B cell (primary cell): ENCODE results near the gene ASPRV1. TPM values are rescaled to one million over a fixed set of nuclear protein-coding genes. Genes with fewer than 3 reads are reported as not detected.

Experiments
- ATAC-seq: fragments of 200-7000 bp; cut with Tn5 transposase; one replicate; pipeline ENCODE4 v1.10.0; 2021; ENCODE audit warnings: low read depth, mild to moderate bottlenecking, moderate number of reproducible peaks, moderate library complexity
- CTCF ChIA-PET: fragments of 350-600 bp; sonication (Branson Sonifier 250); formaldehyde crosslinking; loops from one replicate; lab custom pipeline; 2021; ENCODE audit warnings: antibody characterized with exemption, inconsistent platforms; lab: Charles Lee
- POLR2A ChIA-PET: fragments of 350-600 bp; sonication (Branson Sonifier 250); formaldehyde crosslinking; loops from one replicate; lab custom pipeline; 2021; ENCODE audit warnings: antibody characterized with exemption; lab: Charles Lee
- DNase-seq: peaks from one replicate; pipeline ENCODE4 v3.0.0; 2013
- H2AFZ ChIP-seq: 2 replicates; pipeline ENCODE4 v1.6.1; 2012; ENCODE audit warnings: mild to moderate bottlenecking, low read depth, low read length; ENCODE audit not compliant: insufficient read depth, poor library complexity, severe bottlenecking
- H3K27ac ChIP-seq, 2 donors: 1 replicate in 1 of 2; 2 replicates in 1 of 2; pipeline ENCODE4 v1.5.1; 2012 to 2013; ENCODE audit warnings: low read length in 2 of 2, mild to moderate bottlenecking in 2 of 2, moderate library complexity in 1 of 2
- H3K27me3 ChIP-seq, 4 experiments: fragments of 200-600 bp in 1 of 4; sonication (generic) in 1 of 4; replicated peaks in 1 of 4; 1 replicate in 2 of 4; 2 replicates in 2 of 4; pipeline versions ENCODE4 v1.6.1 to v1.7.0; 2013 to 2016; ENCODE audit warnings: low read length in 3 of 4, mild to moderate bottlenecking in 2 of 4, mixed read lengths in 1 of 4, moderate library complexity in 1 of 4; ENCODE audit not compliant: insufficient read depth in 4 of 4, control insufficient read depth in 3 of 4; ENCODE audit errors: control extremely low read depth in 1 of 4
- H3K36me3 ChIP-seq, 2 experiments: replicated peaks in 1 of 2; 1 replicate in 1 of 2; 2 replicates in 1 of 2; pipeline versions ENCODE4 v1.6.1 to v1.7.1; 2013; ENCODE audit warnings: low read length in 1 of 2; ENCODE audit not compliant: insufficient read depth in 2 of 2, control insufficient read depth in 1 of 2; ENCODE audit errors: control extremely low read depth in 1 of 2, extremely low read depth in 1 of 2
- H3K4me1 ChIP-seq, 2 donors: fragments of 200-600 bp in 1 of 2; sonication (generic) in 1 of 2; 1 replicate in 1 of 2; 2 replicates in 1 of 2; pipeline versions ENCODE4 v1.5.1 to v1.6.1; 2013 to 2017; ENCODE audit warnings: low read length in 2 of 2; ENCODE audit not compliant: control insufficient read depth in 2 of 2, insufficient read depth in 2 of 2
- H3K4me2 ChIP-seq: replicated peaks from 2 replicates; pipeline ENCODE3; 2012; ENCODE audit warnings: mild to moderate bottlenecking, low read depth, low read length; ENCODE audit not compliant: poor library complexity, severe bottlenecking
- H3K4me3 ChIP-seq, 5 experiments: fragments of 200-600 bp in 1 of 5; sonication (generic) in 1 of 5; 1 replicate in 3 of 5; 2 replicates in 2 of 5; pipeline versions ENCODE4 v1.5.1 to v1.7.0; 2011 to 2016; ENCODE audit warnings: low read length in 4 of 5, mild to moderate bottlenecking in 4 of 5, low read depth in 2 of 5, control low read depth in 1 of 5, moderate library complexity in 1 of 5; ENCODE audit not compliant: insufficient read depth in 1 of 5; ENCODE audit errors: control extremely low read depth in 1 of 5, extremely low read depth in 1 of 5
- H3K79me2 ChIP-seq: fragments of 200-600 bp; sonication (generic); one replicate; pipeline ENCODE4 v1.6.0; 2016; ENCODE audit warnings: low read length; ENCODE audit not compliant: control insufficient read depth, insufficient read depth
- H3K9ac ChIP-seq: fragments of 200-600 bp; sonication (generic); 2 replicates; pipeline ENCODE4 v1.6.1; 2017; ENCODE audit warnings: mild to moderate bottlenecking, low read length, moderate library complexity
- H3K9me3 ChIP-seq, 3 donors: one replicate each; pipeline versions ENCODE4 v1.6.1 to v1.7.1; 2013; ENCODE audit warnings: low read length in 2 of 3; ENCODE audit not compliant: control insufficient read depth in 2 of 3, insufficient read depth in 1 of 3; ENCODE audit errors: control extremely low read depth in 1 of 3
- H4K20me1 ChIP-seq: 2 replicates; pipeline ENCODE4 v1.6.0; 2012; ENCODE audit warnings: mild to moderate bottlenecking, low read length; ENCODE audit not compliant: insufficient read depth, control insufficient read depth, poor library complexity, severe bottlenecking
- H3K27ac Mint-ChIP-seq: one replicate; pipeline ENCODE4 v1.8.0; 2021; ENCODE audit warnings: mixed read lengths
- H3K27me3 Mint-ChIP-seq: one replicate; pipeline ENCODE4 v1.8.0; 2021; ENCODE audit warnings: mixed read lengths
- H3K4me1 Mint-ChIP-seq: one replicate; pipeline ENCODE4 v1.8.0; 2021; ENCODE audit warnings: mixed read lengths
- H3K4me3 Mint-ChIP-seq: one replicate; pipeline ENCODE4 v1.8.0; 2021; ENCODE audit warnings: mixed read lengths
- H3K9me3 Mint-ChIP-seq: one replicate; pipeline ENCODE4 v1.8.0; 2022; ENCODE audit warnings: mixed read lengths; ENCODE audit not compliant: insufficient read depth
- EZH2 ChIP-seq: IDR thresholded peaks from 2 replicates; pipeline ENCODE4 v1.6.1; 2012; ENCODE audit warnings: borderline replicate concordance, low read depth, mild to moderate bottlenecking, moderate library complexity, low read length; ENCODE audit not compliant: insufficient read depth, poor library complexity, severe bottlenecking
- WGBS: methylation state at CpG from one replicate; pipeline ENCODE4 v1.1.5; 2013; ENCODE audit warnings: missing lambda C conversion rate; ENCODE audit not compliant: insufficient coverage; 5-methylcytosine and 5-hydroxymethylcytosine counted together
- intact Hi-C: fragments of 100-400 bp; cut with micrococcal nuclease; formaldehyde crosslinking; loops from one replicate; pipeline ENCODE4 v1.10.0; 2022
- polyA plus RNA-seq: library from polyadenylated mRNA; depleted of rRNA; stranded (reverse); fragments of >200 nt; gene quantifications from 2 replicates; pipeline ENCODE4 v1.2.3, GENCODE V29; 2012
- total RNA-seq, 2 donors: library from RNA; stranded (reverse); fragments of 120-200 nt in 1 of 2; gene quantifications; 1 replicate in 1 of 2; 2 replicates in 1 of 2; pipeline versions ENCODE4 v1.2.3 to v1.2.4, GENCODE V29; 2013 to 2022
- TF ChIP-seq, protein P1 (sequence below): fragments of 200-600 bp; IDR thresholded peaks from one replicate; pipeline ENCODE4 v1.8.0; 2022; ENCODE audit warnings: antibody characterized with exemption, mild to moderate bottlenecking

The ASPRV1 gene
- total and polyA plus RNA-seq, 2 donors (not counting 1 experiment from before 2014, with no cell fraction given), result 1.1 TPM

DNA sequence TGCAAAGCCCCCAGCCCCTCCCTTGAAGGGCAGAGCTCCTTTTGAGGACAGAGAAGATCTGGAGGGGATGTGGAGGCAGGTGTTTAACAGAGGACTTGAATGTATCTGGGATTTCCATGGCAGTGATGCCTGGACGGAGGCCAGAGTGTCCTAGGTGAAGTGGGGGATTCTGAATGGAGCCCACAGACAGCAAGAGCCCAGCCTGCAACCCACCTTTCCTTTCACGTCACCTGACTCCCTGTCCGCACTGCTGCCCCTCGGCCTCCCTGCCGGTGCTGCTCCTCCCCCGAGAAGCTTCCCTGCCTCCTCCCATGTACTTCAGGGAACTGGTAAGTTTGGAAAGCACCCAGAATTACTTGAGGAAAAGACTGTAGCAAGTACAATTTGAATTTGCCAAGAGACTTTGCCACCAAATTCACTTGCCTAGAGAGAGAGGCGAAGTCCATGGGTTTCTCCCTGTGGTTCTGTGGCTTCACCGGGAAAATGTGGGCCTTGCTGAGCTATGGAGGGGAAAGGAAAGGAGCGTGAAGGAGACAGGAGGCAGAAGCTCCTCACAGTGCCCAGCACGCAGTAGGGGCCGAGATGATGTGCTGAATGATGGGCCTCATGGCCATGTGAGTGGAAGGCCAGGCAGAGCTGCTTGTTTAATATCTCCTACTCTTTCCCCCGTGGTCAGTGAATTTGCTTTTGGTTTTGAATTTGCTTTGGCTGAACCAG, 13.9 kb upstream of the ASPRV1 start:
- ATAC-seq (no peak), DNase-seq (no peak)
- Mint-ChIP-seq H3K27ac (no peak overlapping the region), H3K27me3 (no peaks in the 10 kb centered on the region), H3K4me3 (no peak overlapping the region), H3K9me3 (no peaks in the 10 kb centered on the region), H3K4me1 (no peaks in the 10 kb centered on the region)
- no peak overlapping the region for H3K9ac ChIP-seq
- no peak overlapping the region for H3K4me3 ChIP-seq
- H4K20me1 ChIP-seq, result no peaks in the 10 kb centered on the region
- no peaks in the 10 kb centered on the region for H3K9me3 ChIP-seq
- H3K79me2 ChIP-seq, result no peaks in the 10 kb centered on the region
- H3K4me2 ChIP-seq, result no peak overlapping the region
- POLR2A ChIA-PET, result no interaction called here
- H3K27ac ChIP-seq, result no peak overlapping the region
- TF ChIP-seq, protein P1, sequence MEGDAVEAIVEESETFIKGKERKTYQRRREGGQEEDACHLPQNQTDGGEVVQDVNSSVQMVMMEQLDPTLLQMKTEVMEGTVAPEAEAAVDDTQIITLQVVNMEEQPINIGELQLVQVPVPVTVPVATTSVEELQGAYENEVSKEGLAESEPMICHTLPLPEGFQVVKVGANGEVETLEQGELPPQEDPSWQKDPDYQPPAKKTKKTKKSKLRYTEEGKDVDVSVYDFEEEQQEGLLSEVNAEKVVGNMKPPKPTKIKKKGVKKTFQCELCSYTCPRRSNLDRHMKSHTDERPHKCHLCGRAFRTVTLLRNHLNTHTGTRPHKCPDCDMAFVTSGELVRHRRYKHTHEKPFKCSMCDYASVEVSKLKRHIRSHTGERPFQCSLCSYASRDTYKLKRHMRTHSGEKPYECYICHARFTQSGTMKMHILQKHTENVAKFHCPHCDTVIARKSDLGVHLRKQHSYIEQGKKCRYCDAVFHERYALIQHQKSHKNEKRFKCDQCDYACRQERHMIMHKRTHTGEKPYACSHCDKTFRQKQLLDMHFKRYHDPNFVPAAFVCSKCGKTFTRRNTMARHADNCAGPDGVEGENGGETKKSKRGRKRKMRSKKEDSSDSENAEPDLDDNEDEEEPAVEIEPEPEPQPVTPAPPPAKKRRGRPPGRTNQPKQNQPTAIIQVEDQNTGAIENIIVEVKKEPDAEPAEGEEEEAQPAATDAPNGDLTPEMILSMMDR, result no peak
- TF ChIP-seq EZH2, result no peak
- no peaks in the 10 kb centered on the region for H3K36me3 ChIP-seq
- H3K27me3 ChIP-seq, result no peaks in the 10 kb centered on the region
- CTCF ChIA-PET, result no interaction called here
- intact Hi-C loops, result no loop called here
- no peaks in the 10 kb centered on the region for H3K4me1 ChIP-seq
- no peak overlapping the region for H2AFZ ChIP-seq
- 97% methylated on average over 6 of the region's 12 CpGs for WGBS

GRCh38 chr2:69973335-69973735, 11.9 kb upstream of the ASPRV1 start:
- TF ChIP-seq EZH2, result no peak
- TF ChIP-seq, protein P1, result no peak
- ATAC-seq (no peak), DNase-seq (no peak)
- no peak overlapping the region for H3K27ac ChIP-seq
- no peaks in the 10 kb centered on the region for H3K27me3 ChIP-seq
- WGBS, result 93% methylated on average over 2 of the region's 4 CpGs
- H3K27ac Mint-ChIP-seq, result no peak overlapping the region
- H2AFZ ChIP-seq, result no peak overlapping the region
- no peaks in the 10 kb centered on the region for H3K9me3 ChIP-seq
- ChIA-PET POLR2A (no interaction called here), CTCF (interaction anchor here (1.3 kb wide), 1 partner anchor 62 kb away, joined by 3 read pairs; no protein-coding TSS in a partner anchor)
- intact Hi-C loops, result no loop called here
- H3K4me1 Mint-ChIP-seq, result no peaks in the 10 kb centered on the region
- no peaks in the 10 kb centered on the region for H4K20me1 ChIP-seq
- H3K27me3 Mint-ChIP-seq, result no peaks in the 10 kb centered on the region
- no peak overlapping the region for H3K4me3 Mint-ChIP-seq
- H3K4me2 ChIP-seq, result no peak overlapping the region
- no peaks in the 10 kb centered on the region for H3K36me3 ChIP-seq
- H3K9ac ChIP-seq, result no peak overlapping the region
- no peaks in the 10 kb centered on the region for H3K9me3 Mint-ChIP-seq
- H3K4me1 ChIP-seq, result no peaks in the 10 kb centered on the region
- H3K4me3 ChIP-seq, result no peak overlapping the region
- H3K79me2 ChIP-seq, result no peaks in the 10 kb centered on the region
